PC-9 (cell line): Measurements from ENCODE around the gene ZMPSTE24.

Experiments
- EZH2 ChIP-seq: fragments of 200-600 bp; sonication (generic); IDR thresholded peaks from 2 replicates; pipeline ENCODE4 v1.8.0; 2017; ENCODE audit warnings: antibody characterized with exemption, low read depth
- TF ChIP-seq, protein P1 (sequence below): fragments of 200-600 bp; sonication (generic); conservative IDR thresholded peaks from 2 replicates; pipeline ENCODE4 v1.6.1; 2017; ENCODE audit warnings: mixed run types, antibody characterized with exemption, mild to moderate bottlenecking, moderate library complexity

DNA sequence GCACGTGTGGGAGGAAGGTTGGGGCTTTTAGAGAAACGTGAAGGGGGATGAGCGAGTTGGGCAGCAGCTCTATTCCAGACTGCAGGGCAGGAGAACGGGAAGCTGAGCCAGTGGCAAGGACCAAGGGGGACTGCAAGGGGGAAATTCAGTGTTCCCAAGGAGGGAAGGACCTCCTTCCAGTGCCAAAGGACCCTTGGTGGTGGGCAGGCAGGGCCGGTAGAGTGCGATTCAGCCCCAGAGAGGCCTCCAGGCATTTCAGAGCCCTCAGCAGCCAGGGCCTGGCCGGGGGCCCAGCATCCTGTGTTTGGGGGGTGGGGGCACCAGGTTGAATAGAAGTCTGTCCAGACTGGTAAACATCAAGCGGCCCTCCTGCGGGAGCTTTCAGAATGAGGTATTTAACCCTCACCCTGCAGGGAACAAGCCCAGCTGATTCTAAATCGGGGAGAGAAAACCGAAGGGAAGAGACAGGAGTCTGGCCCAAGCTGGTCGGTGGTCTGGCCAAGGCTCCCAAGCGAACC, 56.7 kb downstream of the ZMPSTE24 start:
- TF ChIP-seq, protein P1, sequence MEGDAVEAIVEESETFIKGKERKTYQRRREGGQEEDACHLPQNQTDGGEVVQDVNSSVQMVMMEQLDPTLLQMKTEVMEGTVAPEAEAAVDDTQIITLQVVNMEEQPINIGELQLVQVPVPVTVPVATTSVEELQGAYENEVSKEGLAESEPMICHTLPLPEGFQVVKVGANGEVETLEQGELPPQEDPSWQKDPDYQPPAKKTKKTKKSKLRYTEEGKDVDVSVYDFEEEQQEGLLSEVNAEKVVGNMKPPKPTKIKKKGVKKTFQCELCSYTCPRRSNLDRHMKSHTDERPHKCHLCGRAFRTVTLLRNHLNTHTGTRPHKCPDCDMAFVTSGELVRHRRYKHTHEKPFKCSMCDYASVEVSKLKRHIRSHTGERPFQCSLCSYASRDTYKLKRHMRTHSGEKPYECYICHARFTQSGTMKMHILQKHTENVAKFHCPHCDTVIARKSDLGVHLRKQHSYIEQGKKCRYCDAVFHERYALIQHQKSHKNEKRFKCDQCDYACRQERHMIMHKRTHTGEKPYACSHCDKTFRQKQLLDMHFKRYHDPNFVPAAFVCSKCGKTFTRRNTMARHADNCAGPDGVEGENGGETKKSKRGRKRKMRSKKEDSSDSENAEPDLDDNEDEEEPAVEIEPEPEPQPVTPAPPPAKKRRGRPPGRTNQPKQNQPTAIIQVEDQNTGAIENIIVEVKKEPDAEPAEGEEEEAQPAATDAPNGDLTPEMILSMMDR: no peak
- no peak for TF ChIP-seq EZH2
